HepG2 (cell line): Measurements from ENCODE around the gene GALNT11. TPM values are rescaled to one million over a fixed set of nuclear protein-coding genes. Genes with fewer than 3 reads are reported as not detected.

Source experiments
- AGO2 ChIP-seq: fragments of 200-400 bp; formaldehyde crosslinking; optimal IDR thresholded peaks from 2 replicates; pipeline ENCODE3; 2017; ENCODE audit warnings: mild to moderate bottlenecking, low read depth, low read length, moderate library complexity
- ARID2 ChIP-seq: sonication (generic); formaldehyde crosslinking; IDR thresholded peaks from 2 replicates; pipeline ENCODE4 v1.8.1; 2022; ENCODE audit warnings: mild to moderate bottlenecking, missing genetic modification reagents, borderline replicate concordance
- ISL2 ChIP-seq: sonication (generic); formaldehyde crosslinking; IDR thresholded peaks from 2 replicates; pipeline ENCODE4 v1.5.0; 2020; ENCODE audit warnings: missing genetic modification reagents
- MIER2 ChIP-seq: IDR thresholded peaks from 2 replicates; pipeline ENCODE4 v1.6.1; 2016; ENCODE audit warnings: missing biosample characterization, missing genetic modification reagents
- MXD3 ChIP-seq: IDR thresholded peaks from 2 replicates; pipeline ENCODE4 v1.6.1; 2016; ENCODE audit warnings: mild to moderate bottlenecking, missing biosample characterization, missing genetic modification reagents
- MZF1 ChIP-seq: sonication (generic); formaldehyde crosslinking; IDR thresholded peaks from 2 replicates; pipeline ENCODE4 v1.8.1; 2023; ENCODE audit warnings: mild to moderate bottlenecking, missing genetic modification reagents, borderline replicate concordance
- NR2F1 ChIP-seq, 2 experiments: fragments of 450-650 bp in 1 of 2; formaldehyde crosslinking in 1 of 2; IDR thresholded peaks; 2 replicates each; pipeline versions ENCODE4 v1.5.0 to v1.6.1; 2016 to 2020; ENCODE audit warnings: mild to moderate bottlenecking in 1 of 2, missing compliant biosample characterization in 1 of 2, missing genetic modification reagents in 1 of 2, moderate library complexity in 1 of 2
- SP2 ChIP-seq: sonication (generic); formaldehyde crosslinking; IDR thresholded peaks from 2 replicates; pipeline ENCODE4 v1.5.1; 2020; ENCODE audit warnings: mild to moderate bottlenecking, missing genetic modification reagents
- ZBTB4 ChIP-seq: sonication (generic); formaldehyde crosslinking; IDR thresholded peaks from 2 replicates; pipeline ENCODE4 v1.4.0; 2020; ENCODE audit warnings: missing genetic modification reagents, mild to moderate bottlenecking, borderline replicate concordance
- ZNF101 ChIP-seq: sonication (generic); formaldehyde crosslinking; IDR thresholded peaks from 2 replicates; pipeline ENCODE4 v1.4.0; 2020; ENCODE audit warnings: mild to moderate bottlenecking, low read depth, missing genetic modification reagents, borderline replicate concordance
- ZNF142 ChIP-seq: sonication (generic); formaldehyde crosslinking; IDR thresholded peaks from 2 replicates; pipeline ENCODE4 v1.4.0; 2020; ENCODE audit warnings: missing genetic modification reagents
- ZNF503 ChIP-seq: sonication (generic); formaldehyde crosslinking; IDR thresholded peaks from 2 replicates; pipeline ENCODE4 v1.4.0; 2020; ENCODE audit warnings: missing genetic modification reagents
- ZNF629 ChIP-seq: sonication (generic); formaldehyde crosslinking; conservative IDR thresholded peaks from 2 replicates; pipeline ENCODE4 v1.5.0; 2020; ENCODE audit warnings: missing genetic modification reagents
- ZNF775 ChIP-seq: sonication (generic); formaldehyde crosslinking; IDR thresholded peaks from 2 replicates; pipeline ENCODE4 v1.4.0; 2020; ENCODE audit warnings: missing genetic modification reagents, mild to moderate bottlenecking, moderate library complexity, borderline replicate concordance
- ZSCAN9 ChIP-seq: IDR thresholded peaks from 2 replicates; pipeline ENCODE4 v1.6.1; 2016; ENCODE audit warnings: borderline replicate concordance
- polyA plus RNA-seq, 8 experiments: library from polyadenylated mRNA; depleted of rRNA in 3 of 8; stranded (reverse) in 7 of 8; unstranded in 1 of 8; fragments of >200 nt; fragmentation: Illumina TruSeq in 4 of 8; extraction: Trizol in 4 of 8; gene quantifications; 2 replicates each; pipeline versions ENCODE4 v1.2.1 to v1.2.3, GENCODE V29; 2011 to 2016; ENCODE audit warnings: low read depth in 4 of 8, missing spikeins in 1 of 8, mixed read lengths in 1 of 8; ENCODE audit not compliant: insufficient read depth in 1 of 8
- total RNA-seq, 5 experiments: library from RNA; depleted of rRNA; stranded (reverse); fragments of >200 nt; fragmentation: Illumina TruSeq; extraction: Trizol; gene quantifications; 2 replicates each; pipeline ENCODE4 v1.2.3, GENCODE V29; 2016; ENCODE audit warnings: low read depth in 1 of 5

Gene GALNT11
- total and polyA plus RNA-seq, 2 of the 13 experiments (the other 11 are each of a cell fraction or from before 2014, with no cell fraction given) = 9.3 to 16.3 TPM

DNA sequence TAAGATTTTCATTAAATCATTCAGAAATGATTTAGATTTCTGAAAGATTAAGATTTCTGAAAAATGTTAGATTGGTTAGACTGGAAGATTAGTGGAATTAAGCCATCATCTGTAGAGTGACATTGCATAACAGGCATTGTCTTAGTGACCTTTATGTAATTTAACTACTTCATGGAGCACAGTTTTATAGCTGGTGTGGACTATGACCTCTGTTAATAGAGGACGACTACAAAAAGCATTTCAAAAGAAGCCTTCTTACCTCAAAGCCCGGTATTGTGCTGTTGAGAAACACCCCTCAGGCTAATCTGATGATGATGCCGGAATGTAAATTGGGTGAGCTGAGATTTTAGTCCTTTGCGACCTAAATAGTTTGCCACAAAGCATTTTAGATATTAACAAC lies 55.6 kb downstream of the GALNT11 start (continued):
- TF ChIP-seq ARID2 (CRISPR knock-in tag) (no peak), SP2 (CRISPR knock-in tag) (no peak), ZBTB4 (CRISPR knock-in tag) (no peak), MIER2 (CRISPR knock-in tag) (no peak), ZSCAN9 (CRISPR knock-in tag) (no peak; the same call in 1 of the 2 replicates), AGO2 (no peak), ISL2 (CRISPR knock-in tag) (peak; percentile 87), ZNF775 (no peak), ZNF101 (no peak), ZNF503 (CRISPR knock-in tag) (no peak), ZNF629 (CRISPR knock-in tag) (peak; percentile 30; the same call in 1 of the 2 replicates), MZF1 (CRISPR knock-in tag) (no peak), MXD3 (no peak), ZNF142 (CRISPR knock-in tag) (no peak), NR2F1 (CRISPR knock-in tag; IDR thresholded peaks at IDR 0.05) (peak; percentile 67 to 70; a peak in 3 of 4 replicates)
